ENCODE data around the gene VEGFB.

- TF ChIP-seq CTCF (IDR thresholded peaks at IDR 0.05) (peak in 5 of 6 experiments; percentile 7 to 34 (median 28)), POLR2A (IDR thresholded peaks at IDR 0.05) (peak; percentile 22 to 48)
Observed at GRCh38 chr11:64246871-64247728, 12.7 kb downstream of the VEGFB start, which contains the start of gene PPP1R14B.

Data from Peyer's patch (tissue), 4 donors.